GM19455 (cell line): ENCODE measurements around the gene STARD13.

Experiments used
- ATAC-seq: cut with Tn5 transposase; IDR thresholded peaks from one replicate; pipeline ENCODE4 v1.9.1; 2021; ENCODE audit not compliant: unreplicated experiment

The STARD13 gene, protein sequence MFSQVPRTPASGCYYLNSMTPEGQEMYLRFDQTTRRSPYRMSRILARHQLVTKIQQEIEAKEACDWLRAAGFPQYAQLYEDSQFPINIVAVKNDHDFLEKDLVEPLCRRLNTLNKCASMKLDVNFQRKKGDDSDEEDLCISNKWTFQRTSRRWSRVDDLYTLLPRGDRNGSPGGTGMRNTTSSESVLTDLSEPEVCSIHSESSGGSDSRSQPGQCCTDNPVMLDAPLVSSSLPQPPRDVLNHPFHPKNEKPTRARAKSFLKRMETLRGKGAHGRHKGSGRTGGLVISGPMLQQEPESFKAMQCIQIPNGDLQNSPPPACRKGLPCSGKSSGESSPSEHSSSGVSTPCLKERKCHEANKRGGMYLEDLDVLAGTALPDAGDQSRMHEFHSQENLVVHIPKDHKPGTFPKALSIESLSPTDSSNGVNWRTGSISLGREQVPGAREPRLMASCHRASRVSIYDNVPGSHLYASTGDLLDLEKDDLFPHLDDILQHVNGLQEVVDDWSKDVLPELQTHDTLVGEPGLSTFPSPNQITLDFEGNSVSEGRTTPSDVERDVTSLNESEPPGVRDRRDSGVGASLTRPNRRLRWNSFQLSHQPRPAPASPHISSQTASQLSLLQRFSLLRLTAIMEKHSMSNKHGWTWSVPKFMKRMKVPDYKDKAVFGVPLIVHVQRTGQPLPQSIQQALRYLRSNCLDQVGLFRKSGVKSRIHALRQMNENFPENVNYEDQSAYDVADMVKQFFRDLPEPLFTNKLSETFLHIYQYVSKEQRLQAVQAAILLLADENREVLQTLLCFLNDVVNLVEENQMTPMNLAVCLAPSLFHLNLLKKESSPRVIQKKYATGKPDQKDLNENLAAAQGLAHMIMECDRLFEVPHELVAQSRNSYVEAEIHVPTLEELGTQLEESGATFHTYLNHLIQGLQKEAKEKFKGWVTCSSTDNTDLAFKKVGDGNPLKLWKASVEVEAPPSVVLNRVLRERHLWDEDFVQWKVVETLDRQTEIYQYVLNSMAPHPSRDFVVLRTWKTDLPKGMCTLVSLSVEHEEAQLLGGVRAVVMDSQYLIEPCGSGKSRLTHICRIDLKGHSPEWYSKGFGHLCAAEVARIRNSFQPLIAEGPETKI

DNA sequence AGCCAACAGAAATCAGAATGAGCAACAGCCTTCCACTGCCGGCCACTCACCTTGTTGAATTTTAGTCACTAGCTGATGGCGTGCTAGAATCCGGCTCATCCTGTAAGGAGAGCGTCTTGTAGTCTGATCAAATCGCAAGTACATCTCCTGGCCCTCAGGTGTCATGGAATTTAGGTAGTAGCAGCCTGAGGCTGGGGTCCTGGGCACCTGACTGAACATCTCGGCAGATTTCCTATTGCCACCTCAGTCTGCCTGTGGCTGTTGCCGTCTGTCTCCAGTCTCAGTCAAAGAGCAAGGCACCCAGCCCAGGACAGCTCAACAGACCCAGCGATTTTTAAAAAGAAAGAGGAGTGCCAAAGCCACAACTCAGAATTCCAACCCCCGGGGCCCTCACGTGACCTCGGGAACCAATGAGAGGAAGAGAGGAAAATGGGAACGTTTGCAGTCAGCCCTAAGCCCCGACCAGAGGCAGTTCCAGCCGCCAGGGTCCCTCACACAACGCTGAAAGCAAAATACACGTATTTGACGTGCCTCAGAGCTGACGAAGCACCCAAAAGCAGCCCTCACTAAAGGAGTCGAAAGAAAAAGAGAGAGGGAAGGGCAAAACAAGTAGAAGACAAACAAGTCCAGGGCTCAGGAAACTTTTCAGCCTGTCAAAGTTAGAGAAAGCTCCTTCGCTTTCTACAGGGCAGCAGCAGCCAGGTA lies at the start of gene STARD13:
STARD13 (minus strand) TSS at position 336 of the 705 bp plus-strand sequence; CDS start at position 219, 117 bp downstream.
- peak; percentile 67 for ATAC-seq

DNA sequence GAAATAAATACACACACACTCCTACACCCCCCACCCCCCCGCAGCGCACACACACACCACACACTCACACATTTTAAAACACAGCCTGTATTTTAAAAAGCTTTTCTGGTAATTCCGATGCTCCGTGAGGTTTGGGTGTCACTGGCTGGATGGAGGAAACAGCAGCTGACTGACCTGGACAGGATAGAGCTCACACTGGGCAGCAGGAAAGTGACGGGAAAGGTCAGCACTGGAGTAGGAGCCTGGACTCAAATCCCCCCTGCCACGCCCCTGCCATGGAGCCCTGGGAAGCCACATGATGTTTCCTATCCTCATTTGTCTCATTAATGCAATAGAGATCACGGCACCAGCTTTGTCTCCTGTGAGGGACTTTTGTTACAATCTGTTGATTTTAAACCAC lies 49.3 kb upstream of the STARD13 start:
- ATAC-seq: no peak

DNA sequence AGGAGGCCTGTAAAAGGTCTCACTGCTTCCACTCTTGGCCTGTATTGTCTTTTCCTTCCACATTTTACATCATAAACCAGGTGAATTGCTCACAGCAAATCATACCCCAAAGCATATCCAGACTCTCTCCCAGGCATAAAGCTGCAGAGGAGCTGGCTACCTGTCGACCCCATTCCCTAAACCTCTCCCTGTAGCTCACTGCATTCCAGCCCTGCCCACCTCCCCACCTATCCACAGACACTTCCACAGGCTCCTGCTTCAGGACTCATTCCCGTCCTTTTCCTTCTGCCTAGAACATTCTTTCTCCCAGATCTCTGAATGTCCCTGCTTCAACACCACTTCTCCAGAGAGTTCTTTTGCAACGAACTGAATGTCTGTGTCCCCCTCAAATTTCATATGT lies 46.4 kb upstream of the STARD13 start:
- ATAC-seq: no peak

DNA sequence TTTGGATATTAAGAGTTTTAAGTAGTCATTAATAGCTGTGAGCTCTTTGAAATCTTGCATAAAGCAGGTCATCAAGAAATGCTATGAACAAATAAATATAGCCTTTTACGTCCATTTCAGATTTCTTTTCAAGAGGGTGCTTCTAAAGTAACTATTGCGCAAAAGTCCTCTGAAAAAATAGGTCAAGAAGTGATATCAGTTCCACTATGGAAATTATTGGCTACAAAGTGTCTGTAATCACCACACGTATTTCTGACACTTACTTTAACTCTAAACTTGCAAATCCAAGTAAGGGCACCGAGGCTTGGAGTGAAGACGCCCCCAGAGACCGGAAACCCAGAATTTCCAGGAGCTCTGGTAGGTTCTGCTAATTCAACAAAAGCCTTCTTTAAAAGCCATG lies 44.9 kb upstream of the STARD13 start:
- no peak for ATAC-seq

DNA sequence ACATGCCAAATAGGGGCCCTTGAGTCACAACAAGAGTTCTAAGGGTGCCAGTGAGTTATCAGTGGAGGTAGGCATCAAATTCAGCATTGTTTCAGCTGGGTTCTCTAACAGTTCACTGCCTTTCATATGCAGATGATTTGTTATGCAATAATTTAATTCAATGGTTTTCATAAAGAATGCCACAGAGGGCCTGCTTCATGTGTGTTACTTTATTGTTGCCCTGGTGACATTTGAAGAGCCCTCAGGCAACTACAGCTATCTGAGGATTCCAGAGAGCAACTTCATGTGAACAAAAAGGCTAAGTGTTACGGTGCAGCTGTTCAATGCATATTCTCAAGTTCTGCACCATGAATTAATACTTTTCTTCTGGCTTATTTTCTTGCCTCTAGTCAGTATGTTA lies 43.1 kb upstream of the STARD13 start:
- ATAC-seq: no peak

DNA sequence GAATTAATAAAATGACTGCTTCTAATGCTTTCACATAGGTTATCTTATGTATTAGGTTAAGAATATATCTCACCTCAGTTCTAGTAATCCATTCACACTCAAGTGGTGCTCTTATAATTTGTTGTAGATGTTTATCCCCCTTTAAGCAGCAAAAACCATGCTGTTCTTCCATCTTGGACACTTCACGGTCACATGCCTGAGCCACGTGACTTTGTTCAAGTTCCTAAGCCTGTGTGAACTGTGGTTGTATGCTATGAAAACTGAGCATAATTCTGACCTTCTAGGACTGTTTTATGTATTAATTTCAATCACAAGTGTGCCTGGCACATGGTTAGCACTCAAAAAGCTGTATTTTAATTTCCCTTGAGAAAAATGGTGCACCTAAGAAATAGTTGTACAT lies 41.2 kb upstream of the STARD13 start:
- ATAC-seq: no peak

DNA sequence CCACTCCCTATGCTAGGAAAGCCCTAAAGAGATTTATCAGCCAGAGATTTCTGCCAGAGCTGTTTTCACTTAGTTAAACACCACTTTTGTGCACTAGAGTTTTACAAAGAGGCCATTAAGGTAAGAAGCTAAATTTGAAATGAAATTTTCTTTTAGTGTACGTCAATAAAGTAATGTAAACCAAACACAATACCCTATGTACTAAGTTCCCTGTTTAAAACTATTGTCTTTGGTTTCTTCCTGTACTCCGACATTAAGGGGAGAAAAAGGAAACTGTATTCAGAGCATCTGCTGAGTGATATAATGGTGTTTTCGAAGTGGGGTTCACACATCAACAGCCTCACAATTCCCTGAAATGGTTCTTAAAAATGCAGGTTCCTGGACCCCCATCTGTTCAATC lies 40.7 kb upstream of the STARD13 start:
- ATAC-seq: no peak

DNA sequence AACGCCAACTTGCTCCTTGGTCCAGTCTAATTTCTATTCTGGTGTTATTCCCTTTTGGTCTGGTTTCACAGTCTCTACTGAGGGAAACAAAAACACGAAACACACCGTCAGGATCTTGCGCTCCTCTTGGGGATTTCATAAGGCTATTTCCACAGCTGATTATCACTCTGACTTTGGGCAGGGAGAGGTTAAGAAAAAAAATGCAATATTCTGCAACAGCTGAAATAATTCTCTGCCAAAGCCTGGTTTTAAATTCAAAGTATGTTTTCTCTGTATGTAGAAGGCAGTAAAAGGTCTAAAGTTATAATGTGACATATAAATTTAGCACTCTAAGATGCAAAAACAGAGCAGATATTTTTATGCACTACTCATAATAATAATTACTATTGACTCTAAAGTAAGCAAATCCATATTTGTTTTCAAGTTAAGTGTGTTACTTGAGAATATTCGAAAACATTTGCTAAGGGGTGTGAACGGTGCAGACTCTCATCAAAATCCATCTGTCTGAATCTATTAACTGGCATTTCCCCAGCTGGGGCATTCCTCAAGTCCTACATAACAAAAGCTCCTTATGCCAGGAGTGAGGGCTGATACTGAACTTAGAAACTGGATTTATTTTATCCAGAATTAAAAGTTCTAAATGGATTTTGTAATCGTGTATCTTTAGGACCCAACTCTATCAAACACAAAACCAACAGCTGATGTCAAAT lies 38.4 kb upstream of the STARD13 start:
- no peak for ATAC-seq

DNA sequence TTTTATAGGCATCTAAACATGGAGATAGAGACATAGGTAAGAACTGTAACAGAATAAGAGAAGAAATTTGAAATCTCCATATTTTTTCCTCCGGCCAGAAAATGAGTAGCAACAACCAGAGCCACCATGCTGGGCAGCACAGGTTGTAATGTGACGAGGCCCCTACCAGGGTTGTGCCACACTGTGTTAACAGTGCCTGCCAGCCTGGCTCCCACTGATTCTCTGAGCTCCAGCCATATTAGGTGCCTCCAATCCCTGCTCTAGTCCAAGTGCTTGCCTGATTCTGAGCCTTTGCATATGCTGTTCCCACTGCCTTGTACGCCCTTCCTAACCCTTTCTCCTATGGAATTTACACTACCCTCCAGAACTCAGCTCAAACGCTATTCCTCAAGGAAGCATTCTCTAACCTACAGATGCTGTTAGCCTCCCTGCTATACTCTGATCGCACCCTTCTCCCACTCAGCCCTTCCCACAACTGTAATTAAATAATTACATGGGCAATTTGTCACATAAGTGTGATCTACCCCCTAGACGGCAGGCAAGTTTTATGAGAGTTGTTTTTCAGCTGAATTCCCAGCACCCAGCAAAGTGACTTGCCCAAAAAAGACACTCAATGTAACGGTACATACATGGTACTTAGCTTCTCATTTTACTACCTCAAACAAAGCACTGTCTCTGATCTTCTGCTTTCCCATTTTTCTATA lies 37.6 kb upstream of the STARD13 start:
- ATAC-seq: no peak

DNA sequence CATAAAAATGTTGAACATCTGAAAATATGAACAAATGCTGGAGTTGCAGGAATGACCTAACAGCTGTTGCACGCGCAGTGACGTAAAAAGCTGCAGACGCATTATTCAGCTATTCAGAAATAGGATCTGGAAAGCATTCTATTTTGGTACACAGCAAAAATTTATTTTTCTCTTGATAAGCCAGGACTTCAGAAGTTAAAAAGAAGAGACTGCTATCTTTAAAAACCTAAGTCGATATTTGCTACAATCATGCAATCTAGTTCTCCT lies 36.9 kb upstream of the STARD13 start:
- ATAC-seq: no peak

DNA sequence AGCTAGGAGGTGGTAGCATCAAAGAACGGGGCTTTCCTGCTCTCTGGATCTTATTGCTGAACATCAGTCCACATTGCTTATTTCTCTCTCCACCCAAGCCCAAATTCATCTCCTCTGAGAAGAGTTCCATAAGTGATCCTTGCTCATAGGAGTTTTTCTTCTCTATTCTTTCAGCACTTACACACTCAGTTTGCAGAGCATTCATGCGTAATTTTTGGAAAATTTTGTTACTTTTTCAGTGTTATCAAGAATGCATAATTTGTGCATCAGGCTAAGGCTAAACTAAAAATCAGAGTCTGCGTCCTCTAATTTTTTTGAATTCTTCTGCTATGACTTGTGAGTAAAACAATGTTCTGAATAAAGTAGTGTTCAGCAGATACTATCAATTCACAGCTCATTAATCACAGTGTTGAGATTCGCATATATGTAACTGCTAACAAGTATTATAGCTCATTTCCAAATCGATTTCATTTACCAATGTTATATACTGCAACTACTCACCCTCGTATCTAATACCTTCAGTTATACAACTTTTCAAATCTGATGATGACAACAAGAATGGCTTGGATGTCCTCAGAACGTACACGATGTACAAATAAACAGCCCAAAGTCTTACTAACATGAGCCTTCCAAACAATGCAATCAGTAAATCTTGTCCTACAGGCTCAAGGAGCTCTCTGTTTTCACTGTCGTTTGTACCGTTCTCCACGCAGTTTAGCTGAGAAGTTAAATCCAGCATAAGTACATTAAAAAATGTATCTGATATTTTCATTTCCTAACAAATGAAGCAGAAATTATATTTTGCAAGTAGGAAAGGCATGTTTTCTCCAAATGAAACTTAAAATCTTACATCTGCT lies 36.4 kb upstream of the STARD13 start:
- no peak for ATAC-seq

DNA sequence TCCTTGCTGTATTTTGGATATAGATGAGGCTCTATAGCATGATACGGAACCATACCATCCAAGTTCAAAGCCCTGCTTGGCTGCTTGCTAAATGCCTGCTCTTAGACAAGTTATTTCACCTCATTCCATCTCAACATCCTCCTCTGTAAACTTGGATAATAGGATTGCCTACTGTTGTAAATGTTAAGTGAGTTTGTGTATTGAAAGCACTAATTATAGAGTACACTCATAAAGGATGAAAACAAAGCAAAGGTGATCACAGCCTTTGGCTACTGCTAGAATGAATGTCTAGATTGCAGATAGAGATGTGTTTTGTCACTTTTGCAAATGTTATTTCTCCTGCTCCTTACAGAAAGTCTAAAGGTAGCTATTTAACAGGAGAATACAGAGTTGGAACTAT lies 34.3 kb upstream of the STARD13 start:
- no peak for ATAC-seq

DNA sequence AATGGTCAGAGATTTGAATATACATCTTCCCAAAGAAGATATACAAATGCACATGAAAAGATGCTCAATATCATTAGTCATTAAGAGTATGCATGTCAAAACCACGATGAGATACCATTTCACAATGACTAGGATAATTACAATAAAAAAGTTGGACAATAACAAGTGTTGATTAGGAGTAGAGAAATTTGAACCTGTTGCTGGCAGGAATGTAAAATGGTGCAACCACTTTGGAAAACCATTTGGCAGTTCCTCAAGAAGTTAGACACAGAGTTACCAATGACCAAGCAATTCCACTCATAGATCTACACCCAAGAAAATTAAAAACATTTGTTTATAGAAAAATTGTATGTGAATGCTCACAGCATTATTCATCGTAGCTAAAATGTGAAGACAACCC lies 33.2 kb upstream of the STARD13 start:
- ATAC-seq: no peak

DNA sequence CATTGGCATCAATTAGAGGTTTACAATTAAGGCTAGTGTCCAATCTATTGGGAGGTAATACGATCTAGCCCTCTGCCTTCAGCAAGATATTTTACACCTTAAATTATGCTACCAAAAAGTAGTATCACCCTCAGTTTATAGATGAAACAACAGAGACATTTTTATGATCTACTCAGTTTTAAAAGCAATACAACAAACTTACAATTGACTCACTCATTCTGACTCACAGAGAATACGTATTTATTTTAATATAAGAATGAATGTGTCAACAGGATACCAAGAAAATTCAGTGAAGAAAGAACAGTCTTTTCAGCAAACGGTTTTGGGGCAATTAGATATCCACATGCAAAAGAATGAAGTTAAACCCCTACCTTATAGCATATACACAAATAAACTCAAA lies 32.5 kb upstream of the STARD13 start:
- ATAC-seq: no peak

DNA sequence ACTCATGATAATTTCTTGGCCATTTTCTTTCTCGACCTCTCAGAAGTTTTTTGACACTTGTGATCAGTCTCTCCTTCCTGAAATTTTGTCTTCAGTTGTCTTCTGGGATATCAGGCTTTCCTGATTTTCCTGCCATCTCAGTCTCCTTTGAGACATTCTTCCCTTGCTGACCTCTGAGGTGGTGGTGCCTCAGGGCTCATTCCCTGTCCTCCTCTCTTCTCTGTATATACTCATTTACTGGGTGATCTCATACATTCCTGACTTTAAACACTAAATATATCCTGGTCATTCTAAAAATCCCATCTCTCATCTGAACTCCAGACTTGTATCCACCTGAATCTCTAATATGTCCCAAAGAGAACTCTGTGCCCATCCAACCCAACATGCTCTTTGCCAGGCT lies 31.3 kb upstream of the STARD13 start:
- no peak for ATAC-seq

DNA sequence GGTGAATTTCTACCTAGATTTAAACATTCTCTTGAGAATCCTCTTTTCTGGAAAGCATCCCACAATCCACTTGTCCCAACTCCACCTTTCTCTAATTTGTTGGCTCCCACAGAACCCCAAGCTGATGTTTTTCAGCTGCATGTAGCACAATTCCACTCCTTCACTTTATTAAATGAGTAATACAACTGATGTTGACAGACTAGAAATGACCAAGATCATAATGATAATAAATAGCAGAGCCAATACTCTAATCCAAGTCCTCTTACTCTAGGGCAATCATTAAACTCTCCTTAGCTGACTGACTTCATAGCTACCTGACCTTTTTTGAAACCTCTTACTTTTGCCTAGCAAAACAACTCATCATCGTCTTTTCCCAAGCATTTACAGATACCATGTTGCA lies 27.9 kb upstream of the STARD13 start:
- ATAC-seq: no peak

DNA sequence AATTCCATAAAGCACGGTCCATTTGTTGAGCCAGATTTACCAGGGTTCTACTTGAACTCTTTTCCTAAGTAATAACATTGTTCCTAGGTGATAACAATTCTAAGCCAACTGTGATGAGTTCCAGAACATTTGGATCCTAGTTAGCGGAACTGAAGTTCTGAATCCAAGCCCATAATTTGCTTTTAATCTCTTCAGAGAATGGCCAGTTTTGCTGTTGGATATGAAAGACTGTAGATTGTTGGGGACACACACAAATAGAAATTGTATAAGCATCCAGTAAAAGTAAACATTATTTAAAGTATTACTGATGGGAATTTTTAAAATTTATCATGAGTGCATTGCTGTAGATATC lies 27.3 kb upstream of the STARD13 start:
- no peak for ATAC-seq

DNA sequence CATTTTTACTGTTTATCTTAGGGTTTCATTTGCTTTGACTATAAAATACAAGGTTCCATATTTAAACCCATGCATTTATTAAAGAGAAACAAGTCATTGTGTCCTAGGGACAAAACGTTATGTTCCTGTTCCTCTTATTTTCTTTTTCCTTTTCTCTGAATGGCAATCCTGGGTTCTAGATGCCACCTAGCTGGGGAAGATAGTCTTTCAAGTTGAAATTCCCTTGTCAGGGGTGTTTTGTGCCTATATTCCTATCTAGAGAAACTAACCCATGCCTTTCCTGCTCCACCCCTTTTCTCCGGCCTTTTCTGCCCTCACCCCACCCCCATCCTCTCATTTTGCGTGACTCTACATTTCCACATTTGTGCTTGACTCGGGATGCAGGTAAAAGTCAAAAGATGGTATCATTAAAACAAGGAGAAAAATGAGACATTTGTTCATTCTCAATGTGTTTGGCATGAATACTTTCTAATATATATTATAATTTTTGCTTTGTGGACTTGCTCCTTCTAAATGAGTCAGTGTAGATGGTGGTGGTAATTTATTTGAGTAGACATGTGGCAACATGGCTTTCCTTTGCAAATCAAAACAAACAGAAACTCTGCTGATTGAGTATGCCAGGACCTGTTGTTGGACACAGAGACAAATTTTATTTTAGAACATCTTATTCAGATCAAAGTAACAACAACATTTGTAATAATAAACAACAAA lies 26.8 kb upstream of the STARD13 start:
- no peak for ATAC-seq

DNA sequence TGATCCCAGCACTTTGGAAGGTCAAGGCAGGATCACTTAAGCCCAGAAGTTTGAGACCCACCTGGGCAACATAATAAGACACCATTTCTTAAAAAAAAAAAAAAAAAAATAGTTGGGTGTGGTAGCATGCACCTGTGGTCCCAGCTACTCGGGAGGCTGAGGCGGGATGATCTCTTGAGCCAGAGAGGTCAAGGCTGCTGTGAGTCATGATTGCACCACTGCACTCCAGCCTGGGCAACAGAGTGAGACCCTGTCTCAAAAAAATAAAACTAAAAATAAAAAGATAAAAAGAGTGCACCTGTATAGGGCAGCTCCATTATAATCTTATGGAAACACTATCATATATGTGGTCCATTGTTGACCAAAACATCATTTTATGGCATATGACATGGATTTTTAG lies 25.5 kb upstream of the STARD13 start:
- ATAC-seq: no peak
